Tibial artery (tissue), 4 donors: ENCODE results near the gene KAZN.

Source experiments
- DNase-seq, 2 donors: peaks; one replicate each; pipeline ENCODE4 v3.0.0-alpha.2; 2019
- H3K27ac ChIP-seq, 2 donors: fragments of 200-600 bp; sonication (generic) in 1 of 2; 1 replicate in 1 of 2; 2 replicates in 1 of 2; pipeline ENCODE4 v1.5.1; 2018 to 2019; ENCODE audit warnings: mild to moderate bottlenecking in 1 of 2
- H3K27me3 ChIP-seq, 2 donors: fragments of 200-600 bp; sonication (generic) in 1 of 2; one replicate each; pipeline versions ENCODE4 v1.5.1 to v1.6.0; 2016 to 2019
- H3K36me3 ChIP-seq, 3 donors: fragments of 200-600 bp; sonication (generic) in 2 of 3; one replicate each; pipeline ENCODE4 v1.5.1; 2016 to 2019; ENCODE audit warnings: mild to moderate bottlenecking in 2 of 3
- H3K4me1 ChIP-seq, 4 donors: fragments of 200-600 bp; sonication (generic) in 2 of 4; 1 replicate in 3 of 4; 2 replicates in 1 of 4; pipeline ENCODE4 v1.5.1; 2016 to 2019
- H3K4me3 ChIP-seq, 2 donors: fragments of 200-600 bp; sonication (generic) in 1 of 2; 1 replicate in 1 of 2; 2 replicates in 1 of 2; pipeline ENCODE4 v1.5.1; 2018 to 2019; ENCODE audit warnings: mild to moderate bottlenecking in 2 of 2
- H3K9me3 ChIP-seq, 3 donors: fragments of 200-600 bp; sonication (generic) in 1 of 3; one replicate each; pipeline ENCODE4 v1.5.1; 2016 to 2019
- CTCF ChIP-seq, 2 experiments: fragments of 200-600 bp in 1 of 2; fragments of 450-650 bp in 1 of 2; IDR thresholded peaks; one replicate each; pipeline ENCODE4 v1.5.1; 2017 to 2019; ENCODE audit warnings: antibody characterized with exemption in 2 of 2, mild to moderate bottlenecking in 1 of 2, moderate library complexity in 1 of 2
- intact Hi-C: fragments of 100-400 bp; cut with DNase I; formaldehyde crosslinking; loops from one replicate; pipeline ENCODE4 v1.15.0; 2023; ENCODE audit warnings: low total_unique reads

The KAZN gene

GRCh38 chr1:14786681-14787080 is 188.2 kb downstream of the KAZN start:
- Histone ChIP-seq H3K27ac (no peak overlapping the region), H3K27me3 (peaks cover 0 to 8% of the 10 kb centered on the region in 2 donors), H3K4me1 (no peaks in the 10 kb centered on the region), H3K4me3 (no peak overlapping the region), H3K36me3 (no peaks in the 10 kb centered on the region), H3K9me3 (no peaks in the 10 kb centered on the region)
- DNase-seq: no peak
- no peak for TF ChIP-seq CTCF (IDR thresholded peaks at IDR 0.05)
- intact Hi-C loops: no loop called here

- intact Hi-C loops: no loop called here
- Histone ChIP-seq H3K27me3 (peaks cover 0 to 8% of the 10 kb centered on the region in 2 donors), H3K36me3 (no peaks in the 10 kb centered on the region), H3K27ac (no peak overlapping the region), H3K4me1 (no peaks in the 10 kb centered on the region), H3K9me3 (no peaks in the 10 kb centered on the region), H3K4me3 (no peak overlapping the region)
- no peak for DNase-seq
- TF ChIP-seq CTCF (IDR thresholded peaks at IDR 0.05): no peak
These were observed 189.1 kb downstream of the KAZN start for GRCh38 chr1:14787604-14788003.

- no peak for TF ChIP-seq CTCF (IDR thresholded peaks at IDR 0.05)
- intact Hi-C loops: no loop called here
- Histone ChIP-seq H3K4me3 (no peak overlapping the region), H3K4me1 (no peaks in the 10 kb centered on the region), H3K36me3 (no peaks in the 10 kb centered on the region), H3K27ac (no peak overlapping the region), H3K27me3 (peaks cover 0 to 8% of the 10 kb centered on the region in 2 donors), H3K9me3 (no peaks in the 10 kb centered on the region)
- DNase-seq: no peak
These were observed 189.6 kb downstream of the KAZN start for GRCh38 chr1:14788080-14788479.

- DNase-seq: no peak
- Histone ChIP-seq H3K27me3 (peaks cover 0 to 8% of the 10 kb centered on the region in 2 donors), H3K4me3 (no peak overlapping the region), H3K4me1 (no peaks in the 10 kb centered on the region), H3K36me3 (no peaks in the 10 kb centered on the region), H3K9me3 (no peaks in the 10 kb centered on the region), H3K27ac (no peak overlapping the region)
- no peak for TF ChIP-seq CTCF (IDR thresholded peaks at IDR 0.05)
- intact Hi-C loops: no loop called here
These were observed 192.5 kb downstream of the KAZN start for GRCh38 chr1:14790982-14791381.

- no peak for DNase-seq
- no peaks in the 10 kb centered on the region for H3K36me3 ChIP-seq
- H3K27me3 ChIP-seq: peaks cover 0 to 8% of the 10 kb centered on the region in 2 donors
- intact Hi-C loops: no loop called here
- no peaks in the 10 kb centered on the region for H3K4me1 ChIP-seq
- no peak for TF ChIP-seq CTCF (IDR thresholded peaks at IDR 0.05)
- H3K4me3 ChIP-seq: no peak overlapping the region
- no peaks in the 10 kb centered on the region for H3K9me3 ChIP-seq
- H3K27ac ChIP-seq: no peak overlapping the region
These were observed 193.2 kb downstream of the KAZN start for GRCh38 chr1:14791654-14792053.

- no peak for DNase-seq
These were observed 195.8 kb downstream of the KAZN start for GRCh38 chr1:14794136-14794768.

More at GRCh38 chr1:14794136-14794768, 195.8 kb downstream of the KAZN start:
- no peak overlapping the region for H3K4me3 ChIP-seq
- H3K9me3 ChIP-seq: no peaks in the 10 kb centered on the region
- no peak overlapping the region for H3K27ac ChIP-seq
- H3K4me1 ChIP-seq: no peaks in the 10 kb centered on the region
- intact Hi-C loops: no loop called here
- peaks cover 0 to 6% of the 10 kb centered on the region in 2 donors for H3K27me3 ChIP-seq
- TF ChIP-seq CTCF (IDR thresholded peaks at IDR 0.05): no peak
- H3K36me3 ChIP-seq: no peaks in the 10 kb centered on the region
